Aorta (tissue), 5 donors: ENCODE data around the gene NEMP2. TPM values are rescaled to one million over a fixed set of nuclear protein-coding genes. Genes with fewer than 3 reads are reported as not detected.

Experiments used
- ATAC-seq: fragments of 200-7000 bp; cut with Tn5 transposase; one replicate; pipeline ENCODE4 v1.9.1; 2022; ENCODE audit warnings: moderate library complexity; ENCODE audit not compliant: low FRiP score
- DNase-seq, 2 donors: peaks; one replicate each; pipeline ENCODE4 v3.0.0-alpha.2; 2020
- H3K27ac ChIP-seq, 2 donors: one replicate each; pipeline ENCODE4 v1.5.1; 2013; ENCODE audit warnings: low read length in 2 of 2, mild to moderate bottlenecking in 2 of 2, moderate library complexity in 2 of 2, control low read depth in 1 of 2, inconsistent platforms in 1 of 2, low read depth in 1 of 2
- H3K27me3 ChIP-seq, 2 donors: one replicate each; pipeline ENCODE4 v1.6.1; 2013; ENCODE audit warnings: control low read depth in 1 of 2, low read length in 1 of 2, mild to moderate bottlenecking in 1 of 2, moderate library complexity in 1 of 2; ENCODE audit not compliant: insufficient read depth in 2 of 2, control insufficient read depth in 1 of 2
- H3K36me3 ChIP-seq, 2 donors: one replicate each; pipeline ENCODE4 v1.6.1; 2013; ENCODE audit warnings: control low read depth in 1 of 2, low read length in 1 of 2, mild to moderate bottlenecking in 1 of 2; ENCODE audit not compliant: insufficient read depth in 2 of 2, control insufficient read depth in 1 of 2
- H3K4me1 ChIP-seq, 2 donors: one replicate each; pipeline ENCODE4 v1.6.1; 2013; ENCODE audit warnings: low read length in 2 of 2, control low read depth in 1 of 2, mild to moderate bottlenecking in 1 of 2, moderate library complexity in 1 of 2; ENCODE audit not compliant: insufficient read depth in 2 of 2, control insufficient read depth in 1 of 2
- H3K4me3 ChIP-seq, 2 donors: one replicate each; pipeline ENCODE4 v1.5.1; 2013; ENCODE audit warnings: low read length in 2 of 2, control low read depth in 1 of 2, mild to moderate bottlenecking in 1 of 2
- H3K9me3 ChIP-seq: one replicate; pipeline ENCODE4 v1.6.1; 2013; ENCODE audit warnings: mild to moderate bottlenecking, low read length; ENCODE audit not compliant: control insufficient read depth
- WGBS, 2 donors: extraction: QIAGEN DNeasy Blood & Tissue Kit; methylation state at CpG; one replicate each; pipeline ENCODE4 v1.1.7; 2013; 5-methylcytosine and 5-hydroxymethylcytosine counted together
- intact Hi-C, 2 donors: fragments of 100-400 bp; cut with DNase I; formaldehyde crosslinking; loops; one replicate each; pipeline versions ENCODE4 v1.14.2 to v1.15.0; 2022
- polyA plus RNA-seq, 2 donors: library from polyadenylated mRNA; stranded (reverse); fragments of 200-250 nt; gene quantifications; one replicate each; pipeline ENCODE4 v1.2.3, GENCODE V29; 2013
- total RNA-seq, 2 donors: library from RNA; stranded (reverse); fragmentation: NEBNext Ultra II Directional; extraction: Animal tissue kit (Norgen Biotek cat#: 25700); gene quantifications; one replicate each; pipeline ENCODE4 v1.2.1, GENCODE V29; 2021
- donor health status: healthy with polysubstance abuse.
- donor health status: Bipolar disorder and iron deficiency.
- donor health status: DM: no; HTN: no; CAD: no.
- donor health status: DM: no; HTN: no; CAD: no.
- donor health status: DM: yes; HTN: yes; CAD: no.

Gene NEMP2
- total and polyA plus RNA-seq, 4 donors = 0.88 to 8.6 (median 5.5) TPM

DNA sequence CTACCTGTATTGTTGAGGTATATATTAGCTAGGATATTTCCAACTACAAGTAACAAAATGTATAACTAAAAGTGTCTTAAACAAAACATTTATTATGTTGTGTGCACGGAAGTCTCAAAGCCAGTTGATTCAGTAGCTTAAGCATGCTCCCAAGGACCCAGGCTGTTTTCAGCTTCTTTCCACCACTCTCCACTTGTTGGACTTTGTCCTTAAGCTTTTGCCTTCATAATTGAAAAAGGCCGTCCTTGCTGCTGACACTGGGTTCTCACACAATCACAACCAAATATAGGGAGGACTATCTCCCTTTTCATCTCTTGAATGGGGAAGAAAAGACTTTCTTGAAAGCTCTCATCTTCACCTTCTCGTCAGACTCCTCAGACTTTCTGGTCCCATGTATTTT is 12.2 kb upstream of the NEMP2 start:
- intact Hi-C loops = no loop called here
- Histone ChIP-seq H3K4me3 (no peak overlapping the region), H3K36me3 (no peaks in the 10 kb centered on the region), H3K9me3 (no peaks in the 10 kb centered on the region), H3K27ac (no peak overlapping the region), H3K27me3 (no peaks in the 10 kb centered on the region), H3K4me1 (no peaks in the 10 kb centered on the region)
- DNase-seq (no peak), ATAC-seq (no peak)
- 51 to 73% methylated on average over 3 of the region's 3 CpGs for WGBS, 2 donors

DNA sequence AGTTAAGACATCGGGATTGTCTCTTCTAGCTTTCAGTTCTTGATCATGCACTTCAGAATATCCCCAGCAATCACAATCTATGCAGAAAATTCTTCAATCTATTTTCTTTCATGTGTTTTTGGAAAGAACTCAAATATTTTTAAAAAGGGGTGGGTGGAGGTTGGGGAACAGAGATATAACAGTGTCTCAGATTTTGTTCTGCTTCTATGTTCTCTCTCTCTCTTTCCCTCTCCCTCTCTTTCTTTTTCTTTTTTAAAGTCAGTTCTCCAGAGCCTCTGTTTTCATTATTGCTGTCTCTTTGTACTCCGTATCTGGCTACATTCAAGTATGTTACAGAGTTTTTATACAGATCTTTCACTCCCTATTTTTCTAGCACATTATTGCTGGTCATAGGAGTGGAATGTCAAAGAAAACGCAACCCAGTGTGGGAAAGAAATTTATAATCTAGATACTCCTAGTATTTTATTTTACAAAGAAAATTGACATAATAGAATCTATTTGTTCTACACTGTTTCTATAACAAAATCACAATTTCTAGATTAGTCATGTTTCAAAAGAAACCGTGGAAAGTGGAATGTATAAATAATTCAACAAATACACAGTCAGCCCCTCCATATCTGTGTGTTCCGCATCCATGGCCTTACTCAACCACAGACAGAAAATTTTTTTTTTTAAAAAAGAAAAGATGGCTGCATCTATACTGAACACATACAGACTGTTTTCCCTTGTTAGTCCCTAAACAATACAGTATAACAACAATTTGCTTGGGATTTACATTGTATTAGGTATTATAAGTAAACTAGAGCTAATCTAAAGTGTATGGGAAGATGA is 11.2 kb upstream of the NEMP2 start:
- DNase-seq = no peak
- H3K9me3 ChIP-seq = no peaks in the 10 kb centered on the region
- 13 to 19% methylated on average over 5 of the region's 5 CpGs for WGBS, 2 donors
- H3K4me1 ChIP-seq = no peaks in the 10 kb centered on the region
- no peaks in the 10 kb centered on the region for H3K36me3 ChIP-seq
- peak overlapping the region; percentile 37 to 72 for H3K4me3 ChIP-seq
- peak overlapping the region in 1 of 2 donors; percentile 18 for H3K27ac ChIP-seq
- H3K27me3 ChIP-seq = no peaks in the 10 kb centered on the region
- ATAC-seq = peak; percentile 50
- intact Hi-C loops = no loop called here

DNA sequence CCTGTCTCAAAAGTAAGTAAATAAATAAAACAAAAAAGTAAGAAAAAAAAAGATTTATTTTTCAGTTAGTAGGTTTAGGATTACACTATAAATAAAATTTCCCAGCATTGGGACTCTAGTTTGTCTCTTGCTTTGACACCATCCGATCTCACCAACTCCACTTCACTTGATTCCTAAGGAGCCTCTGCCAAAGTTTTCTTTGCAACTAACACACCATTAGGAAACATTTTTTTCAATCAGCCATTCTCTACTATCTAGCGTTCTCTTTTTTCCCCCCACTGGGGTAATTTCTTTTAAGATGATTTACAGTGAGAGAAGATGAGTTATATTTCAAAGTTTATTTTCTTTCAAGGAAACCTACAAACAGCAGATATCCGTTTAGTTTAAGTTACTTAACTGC is 10.6 kb upstream of the NEMP2 start:
- intact Hi-C loops = no loop called here
- H3K9me3 ChIP-seq = peaks cover 3% of the 10 kb centered on the region
- H3K4me3 ChIP-seq = peak overlapping the region; percentile 37 to 72
- H3K27ac ChIP-seq = peak overlapping the region in 1 of 2 donors; percentile 18
- no peak for ATAC-seq
- no peaks in the 10 kb centered on the region for H3K27me3 ChIP-seq
- DNase-seq = no peak
- H3K4me1 ChIP-seq = no peaks in the 10 kb centered on the region
- H3K36me3 ChIP-seq = no peaks in the 10 kb centered on the region
- WGBS, 2 donors = 5 to 6% methylated on average over 3 of the region's 3 CpGs

DNA sequence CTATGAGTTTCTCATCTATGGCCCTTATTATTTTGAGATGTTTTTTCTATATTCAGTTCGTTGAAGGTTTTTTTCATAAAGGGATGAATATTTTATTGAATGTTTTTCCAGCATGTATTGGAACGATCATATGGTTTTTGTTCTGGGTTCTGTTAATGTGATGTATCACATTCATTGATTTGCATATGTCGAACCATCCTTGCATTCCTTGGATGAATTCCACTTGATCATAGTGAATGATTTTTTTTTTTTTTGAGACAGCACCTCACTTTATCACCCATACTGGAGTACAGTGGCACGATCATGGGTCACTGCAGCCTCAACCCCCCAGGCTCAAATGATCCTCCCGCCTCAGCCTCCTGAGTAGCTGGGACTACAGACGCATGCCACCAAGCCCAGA is 5.5 kb upstream of the NEMP2 start:
- intact Hi-C loops = no loop called here
- no peak overlapping the region for H3K27ac ChIP-seq
- WGBS, 2 donors = 97 to 100% methylated on average over 6 of the region's 6 CpGs
- no peaks in the 10 kb centered on the region for H3K4me1 ChIP-seq
- DNase-seq (no peak), ATAC-seq (no peak)
- peaks cover 4% of the 10 kb centered on the region for H3K9me3 ChIP-seq
- H3K4me3 ChIP-seq = no peak overlapping the region
- H3K36me3 ChIP-seq = no peaks in the 10 kb centered on the region
- no peaks in the 10 kb centered on the region for H3K27me3 ChIP-seq

DNA sequence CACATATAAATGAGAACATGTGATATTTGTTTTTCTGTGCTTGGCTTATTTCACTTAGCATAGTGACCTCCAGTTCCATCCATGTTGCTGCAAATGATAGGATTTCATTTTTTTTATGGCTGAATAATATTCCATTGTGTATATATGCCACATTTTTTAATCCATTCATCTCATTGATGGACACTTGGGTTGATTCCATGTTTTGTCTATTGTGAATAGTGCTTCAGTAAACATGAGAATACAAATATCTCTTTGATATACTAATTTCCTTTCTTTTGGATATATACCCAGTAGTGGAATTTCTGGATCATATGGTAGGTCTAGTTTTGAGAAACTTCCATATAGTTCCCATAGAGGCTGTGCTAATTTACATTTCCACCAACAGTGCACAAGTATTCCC is 3.7 kb upstream of the NEMP2 start:
- peaks cover 0 to 1% of the 10 kb centered on the region in 2 donors for H3K4me1 ChIP-seq
- no peak overlapping the region for H3K4me3 ChIP-seq
- intact Hi-C loops = no loop called here
- ATAC-seq (no peak), DNase-seq (no peak)
- H3K9me3 ChIP-seq = peaks cover 4% of the 10 kb centered on the region
- H3K36me3 ChIP-seq = no peaks in the 10 kb centered on the region
- no peaks in the 10 kb centered on the region for H3K27me3 ChIP-seq
- H3K27ac ChIP-seq = no peak overlapping the region

DNA sequence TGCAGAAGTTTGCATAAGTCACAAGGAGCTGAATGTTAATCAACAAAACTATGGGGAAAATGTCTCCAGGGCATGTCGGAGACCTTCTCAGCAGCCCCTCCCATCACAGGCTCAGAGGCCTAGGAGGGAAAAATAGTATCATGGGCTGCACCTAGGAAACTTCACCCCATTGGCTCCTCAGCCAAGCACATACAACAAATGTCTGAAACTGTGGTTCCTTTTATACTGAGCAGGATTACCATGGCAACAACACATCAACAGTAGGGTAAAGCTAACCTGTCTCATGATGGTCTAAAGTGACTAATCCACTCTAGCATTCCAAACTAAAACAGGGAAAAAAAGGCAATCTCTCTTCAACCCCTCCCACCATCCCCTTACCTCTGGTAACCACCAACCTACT is 3.2 kb upstream of the NEMP2 start:
- Histone ChIP-seq H3K9me3 (peaks cover 4% of the 10 kb centered on the region), H3K27me3 (no peaks in the 10 kb centered on the region), H3K27ac (no peak overlapping the region), H3K4me3 (no peak overlapping the region), H3K36me3 (no peaks in the 10 kb centered on the region), H3K4me1 (peaks cover 0 to 1% of the 10 kb centered on the region in 2 donors)
- intact Hi-C loops = no loop called here
- WGBS, 2 donors = 78% methylated on average over 1 of the region's 1 CpG
- DNase-seq (no peak), ATAC-seq (no peak)

DNA sequence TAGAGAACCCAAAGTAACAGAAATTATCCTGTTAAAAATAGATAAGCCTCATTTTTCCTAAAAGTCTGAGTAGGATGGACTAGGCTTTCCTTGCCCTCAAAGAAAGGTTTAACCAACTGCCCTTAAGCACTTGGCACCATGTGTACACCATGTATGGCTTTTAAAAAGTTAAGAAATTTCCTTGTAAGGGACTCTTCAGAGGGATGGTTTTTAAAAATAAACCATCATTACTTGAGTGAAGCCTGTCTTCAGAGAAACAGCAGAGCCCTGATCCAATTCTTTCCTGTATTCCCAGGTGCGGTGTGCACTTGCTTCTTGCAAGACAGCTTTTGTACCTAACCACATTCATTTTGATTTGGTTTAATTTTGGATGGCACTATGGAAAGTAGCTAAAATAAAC is 1.1 kb upstream of the NEMP2 start:
- WGBS, 2 donors = 38 to 39% methylated on average over 1 of the region's 1 CpG
- H3K4me1 ChIP-seq = peaks cover 0 to 3% of the 10 kb centered on the region in 2 donors

DNA sequence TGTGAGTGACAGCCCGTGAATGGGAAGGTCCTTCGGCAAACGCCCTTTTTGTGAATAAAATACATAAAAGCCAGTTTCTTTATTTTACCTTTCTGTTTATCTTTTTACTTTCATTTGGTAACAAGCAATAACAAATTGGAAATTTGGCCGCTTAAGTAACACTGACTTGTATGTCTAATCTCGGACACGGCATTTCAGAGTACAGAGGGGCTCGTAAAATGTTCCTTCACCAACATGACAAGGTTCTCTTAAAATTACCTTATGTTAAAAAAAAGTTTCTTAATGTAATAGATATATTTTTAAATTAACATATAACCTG is 558 bp upstream of the NEMP2 start:
- intact Hi-C loops = loop anchor here in 1 of 2 donors (2.0 kb wide), 1 partner anchor 114 kb away; the partner anchor contains the start of gene NAB1
- 1% methylated on average over 7 of the region's 7 CpGs for WGBS, 2 donors
- Histone ChIP-seq H3K27ac (peak overlapping the region; percentile 23 to 55), H3K36me3 (no peaks in the 10 kb centered on the region), H3K4me3 (peak overlapping the region; percentile 7 to 78), H3K4me1 (peaks cover 0 to 3% of the 10 kb centered on the region in 2 donors), H3K9me3 (peaks cover 1% of the 10 kb centered on the region), H3K27me3 (no peaks in the 10 kb centered on the region)
- DNase-seq = no peak
- no peak for ATAC-seq

More for the DNA sequence above, 1.1 kb upstream of the NEMP2 start:
- no peak overlapping the region for H3K27ac ChIP-seq
- H3K27me3 ChIP-seq = no peaks in the 10 kb centered on the region
- intact Hi-C loops = loop anchor here in 1 of 2 donors (2.0 kb wide), 1 partner anchor 113 kb away; the partner anchor contains the start of gene NAB1
- H3K36me3 ChIP-seq = no peaks in the 10 kb centered on the region
- ATAC-seq (peak; percentile 17), DNase-seq (no peak)
- peaks cover 4% of the 10 kb centered on the region for H3K9me3 ChIP-seq
- H3K4me3 ChIP-seq = peak overlapping the region in 1 of 2 donors; percentile 7

DNA sequence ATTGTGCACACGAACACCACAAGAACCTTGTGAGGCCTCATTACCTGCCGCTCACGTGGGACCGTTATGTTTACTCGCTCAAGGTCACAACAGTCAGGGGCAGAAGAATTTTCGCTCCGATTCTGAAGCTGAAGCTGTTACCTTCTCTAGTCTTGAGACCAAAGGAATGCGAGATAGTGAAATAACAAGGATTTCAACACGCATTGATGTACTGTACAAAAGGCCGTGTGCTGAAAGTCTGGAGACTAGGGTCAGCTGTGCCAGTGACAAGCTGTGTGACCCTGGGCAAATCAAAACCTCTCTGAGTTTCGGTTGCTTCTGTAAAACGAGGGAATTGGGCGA is 583 bp downstream of the NEMP2 start:
- ATAC-seq = peak; percentile 6
- H3K4me3 ChIP-seq = peak overlapping the region; percentile 7 to 78
- 3% methylated on average over 13 of the region's 13 CpGs for WGBS, 2 donors
- H3K4me1 ChIP-seq = peaks cover 0 to 3% of the 10 kb centered on the region in 2 donors
- H3K9me3 ChIP-seq = peaks cover 1% of the 10 kb centered on the region
- H3K27ac ChIP-seq = peak overlapping the region; percentile 23 to 55
- no peaks in the 10 kb centered on the region for H3K36me3 ChIP-seq
- no peaks in the 10 kb centered on the region for H3K27me3 ChIP-seq
- intact Hi-C loops = loop anchor here in 1 of 2 donors (2.0 kb wide), 1 partner anchor 115 kb away; the partner anchor contains the start of gene NAB1
- no peak for DNase-seq
